Measurements from ENCODE around the gene CREG2. TPM values are rescaled to one million over a fixed set of nuclear protein-coding genes. Genes with fewer than 3 reads are reported as not detected.

The CREG2 gene
- total and polyA plus RNA-seq, 2 experiments from 2014 or later, result 0.15 to 0.22 TPM

DNA sequence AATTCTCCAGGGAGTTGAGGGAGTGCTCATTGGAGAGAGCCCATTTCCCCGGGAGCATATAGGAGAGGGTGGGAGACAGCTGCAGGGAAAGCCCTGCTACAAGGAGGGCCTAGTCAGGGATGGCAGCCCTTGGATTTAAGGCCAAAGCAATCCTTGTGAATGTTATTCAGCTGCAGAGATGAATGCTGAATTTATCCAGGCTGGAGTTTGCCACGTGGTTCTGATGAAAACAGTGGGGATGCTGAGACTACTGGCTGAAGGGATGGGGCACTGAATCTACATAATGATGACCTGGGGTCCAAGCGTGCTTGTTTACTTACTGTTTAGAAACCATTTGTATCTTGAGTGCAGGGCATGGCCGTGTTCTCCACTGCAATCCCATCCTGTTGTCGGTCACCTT lies 43.2 kb downstream of the CREG2 start:
- no peaks in the 10 kb centered on the region for H3K36me3 ChIP-seq (ENCODE audit: low read depth)
- no peak overlapping the region for H2AFZ ChIP-seq
- H3K4me3 ChIP-seq, result no peak overlapping the region
- TF ChIP-seq EZH2phosphoT487 (IDR thresholded peaks at IDR 0.05; ENCODE audit: insufficient read depth, low read depth), result no peak
- no peak for TF ChIP-seq EZH2 (IDR thresholded peaks at IDR 0.05; ENCODE audit: insufficient read depth, poor library complexity, severe bottlenecking)
- no peaks in the 10 kb centered on the region for H3K79me2 ChIP-seq (ENCODE audit: insufficient read depth)
- H3K4me1 ChIP-seq (ENCODE audit: insufficient read depth), result no peaks in the 10 kb centered on the region
- in situ Hi-C loops (cut with MboI), result no loop called here
- no peaks in the 10 kb centered on the region for H3K9me3 ChIP-seq (ENCODE audit: low read depth)
- no peaks in the 10 kb centered on the region for H3F3A ChIP-seq (ENCODE audit: insufficient read depth)
- H3K27me3 ChIP-seq (replicated peaks; ENCODE audit: insufficient read depth), result no peaks in the 10 kb centered on the region
- WGBS, 2 experiments (ENCODE audit: low coverage in 1 of 2, low lambda C conversion rate in 2 of 2, missing lambda C conversion rate in 2 of 2), result 82 to 87% methylated on average over 5 of the region's 5 CpGs
- H3K9me2 ChIP-seq (ENCODE audit: insufficient read depth), result no peaks in the 10 kb centered on the region
- no peak for DNase-seq
- H4K20me1 ChIP-seq (ENCODE audit: insufficient read depth), result no peaks in the 10 kb centered on the region
- H3K27ac ChIP-seq, result no peak overlapping the region
- no peak overlapping the region for H3K4me2 ChIP-seq (ENCODE audit: unreplicated experiment)
- no peak overlapping the region for H3K9ac ChIP-seq

DNA sequence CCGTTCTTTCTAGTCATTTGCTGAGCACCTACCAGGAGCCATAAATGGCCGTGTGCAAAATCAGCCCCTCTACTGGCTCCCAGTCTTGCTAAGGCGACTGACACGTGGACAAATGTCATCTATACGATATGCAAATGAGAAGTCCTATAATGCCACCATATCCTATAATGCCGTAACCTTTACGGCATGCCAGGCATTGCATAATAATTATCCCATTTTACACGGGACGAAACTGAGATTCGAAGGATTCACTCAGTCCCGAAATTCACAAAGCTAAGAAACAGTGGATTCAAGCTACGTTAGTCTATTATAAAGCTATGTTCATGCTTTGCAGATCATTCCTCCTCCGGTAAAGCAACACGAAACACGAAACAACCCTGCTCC lies 44.7 kb downstream of the CREG2 start:
- Histone ChIP-seq H3K4me2 (ENCODE audit: unreplicated experiment) (peak overlapping the region; percentile 84), H3F3A (ENCODE audit: insufficient read depth) (no peaks in the 10 kb centered on the region), H3K27me3 (replicated peaks; ENCODE audit: insufficient read depth) (no peaks in the 10 kb centered on the region), H3K27ac (no peak overlapping the region), H3K79me2 (ENCODE audit: insufficient read depth) (no peaks in the 10 kb centered on the region), H3K9ac (peak overlapping the region; percentile 52; the same call in 1 of the 2 replicates), H3K36me3 (ENCODE audit: low read depth) (no peaks in the 10 kb centered on the region), H3K4me1 (ENCODE audit: insufficient read depth) (no peaks in the 10 kb centered on the region), H3K9me2 (ENCODE audit: insufficient read depth) (no peaks in the 10 kb centered on the region), H3K4me3 (peak overlapping the region; percentile 66), H3K9me3 (ENCODE audit: low read depth) (no peaks in the 10 kb centered on the region), H4K20me1 (ENCODE audit: insufficient read depth) (no peaks in the 10 kb centered on the region), H2AFZ (peak overlapping the region; percentile 81)
- peak; percentile 16 for DNase-seq
- in situ Hi-C loops (cut with MboI), result no loop called here
- no peak for TF ChIP-seq EZH2 (IDR thresholded peaks at IDR 0.05; ENCODE audit: insufficient read depth, poor library complexity, severe bottlenecking)
- no peak for TF ChIP-seq EZH2phosphoT487 (IDR thresholded peaks at IDR 0.05; ENCODE audit: insufficient read depth, low read depth)
- 68 to 71% methylated on average over 15 of the region's 15 CpGs for WGBS, 2 experiments (ENCODE audit: low coverage in 1 of 2, low lambda C conversion rate in 2 of 2, missing lambda C conversion rate in 2 of 2)

DNA sequence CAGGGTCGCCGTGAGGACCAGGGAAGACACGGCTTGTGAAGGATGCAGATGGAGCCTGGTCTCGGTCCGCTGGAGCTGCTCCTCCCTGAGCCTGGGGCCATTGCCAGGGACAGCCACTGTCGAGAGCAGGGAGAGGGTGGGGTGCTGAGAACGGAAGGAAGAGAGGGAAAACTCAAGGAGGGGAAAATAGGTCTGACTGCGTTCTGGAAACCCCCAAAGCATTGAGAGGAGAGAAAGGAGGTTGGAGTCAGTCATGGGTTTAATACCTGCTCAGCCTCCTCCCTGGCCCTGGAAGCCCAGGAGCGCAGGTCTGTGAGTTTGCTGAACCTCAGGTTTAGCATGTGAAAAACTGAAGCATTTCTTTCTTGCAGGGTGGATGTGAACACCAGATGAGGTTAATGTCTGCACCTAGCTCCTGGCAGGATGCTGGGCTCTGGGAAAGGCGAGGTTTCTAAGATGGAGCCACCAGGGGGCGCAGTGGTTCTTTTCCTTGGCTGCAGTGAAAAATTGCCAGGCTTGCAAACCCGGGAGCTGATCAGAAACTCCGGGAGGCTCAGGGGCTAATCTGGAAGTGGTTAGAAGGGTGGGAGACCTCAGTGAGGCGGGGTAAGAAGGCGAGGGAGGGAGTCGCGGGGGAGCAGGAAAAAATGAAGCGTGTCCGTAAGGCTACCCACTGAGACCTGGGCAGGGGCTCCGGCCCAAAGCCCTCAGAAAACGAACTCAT lies 45.2 kb downstream of the CREG2 start:
- no peak overlapping the region for H3K27ac ChIP-seq
- H3K9me3 ChIP-seq (ENCODE audit: low read depth), result no peaks in the 10 kb centered on the region
- H3K36me3 ChIP-seq (ENCODE audit: low read depth), result no peaks in the 10 kb centered on the region
- H2AFZ ChIP-seq, result peak overlapping the region; percentile 81
- peak overlapping the region; percentile 52; the same call in 1 of the 2 replicates for H3K9ac ChIP-seq
- H3K4me2 ChIP-seq (ENCODE audit: unreplicated experiment), result peak overlapping the region; percentile 84
- in situ Hi-C loops (cut with MboI), result no loop called here
- H4K20me1 ChIP-seq (ENCODE audit: insufficient read depth), result no peaks in the 10 kb centered on the region
- peak; percentile 86 for DNase-seq
- no peaks in the 10 kb centered on the region for H3K27me3 ChIP-seq (replicated peaks; ENCODE audit: insufficient read depth)
- no peaks in the 10 kb centered on the region for H3K4me1 ChIP-seq (ENCODE audit: insufficient read depth)
- 26% methylated on average over 21 of the region's 21 CpGs for WGBS, 2 experiments (ENCODE audit: low coverage in 1 of 2, low lambda C conversion rate in 2 of 2, missing lambda C conversion rate in 2 of 2)
- peak overlapping the region; percentile 66 for H3K4me3 ChIP-seq
- no peaks in the 10 kb centered on the region for H3K9me2 ChIP-seq (ENCODE audit: insufficient read depth)
- H3F3A ChIP-seq (ENCODE audit: insufficient read depth), result no peaks in the 10 kb centered on the region
- TF ChIP-seq EZH2 (IDR thresholded peaks at IDR 0.05; ENCODE audit: insufficient read depth, poor library complexity, severe bottlenecking) (no peak), EZH2phosphoT487 (IDR thresholded peaks at IDR 0.05; ENCODE audit: insufficient read depth, low read depth) (no peak)
- H3K79me2 ChIP-seq (ENCODE audit: insufficient read depth), result no peaks in the 10 kb centered on the region

DNA sequence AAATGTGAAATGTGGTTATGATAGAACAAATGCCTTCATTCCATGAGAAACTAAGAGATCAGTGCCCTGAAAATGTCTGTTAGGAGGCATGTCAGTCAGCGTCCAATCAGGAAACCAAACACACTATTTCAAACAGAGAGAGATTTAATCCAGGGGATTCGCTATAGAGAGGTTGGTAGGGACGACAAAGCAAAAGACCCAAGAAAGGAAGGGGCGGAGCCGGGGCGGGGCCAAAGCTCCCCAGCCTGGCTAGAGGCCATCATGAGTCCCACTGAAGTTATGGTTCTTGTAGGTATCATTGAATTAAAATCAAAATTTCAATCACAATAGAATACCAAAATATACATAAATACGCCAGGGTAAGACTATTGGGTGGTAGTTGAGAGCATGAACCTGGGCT lies 45.9 kb downstream of the CREG2 start:
- Histone ChIP-seq H3K27ac (no peak overlapping the region), H3K4me2 (ENCODE audit: unreplicated experiment) (no peak overlapping the region), H3K36me3 (ENCODE audit: low read depth) (no peaks in the 10 kb centered on the region), H3K4me1 (ENCODE audit: insufficient read depth) (no peaks in the 10 kb centered on the region), H3K4me3 (no peak overlapping the region), H3K9me2 (ENCODE audit: insufficient read depth) (no peaks in the 10 kb centered on the region), H3K9me3 (ENCODE audit: low read depth) (no peaks in the 10 kb centered on the region), H3K9ac (no peak overlapping the region), H2AFZ (no peak overlapping the region), H3F3A (ENCODE audit: insufficient read depth) (no peaks in the 10 kb centered on the region), H3K79me2 (ENCODE audit: insufficient read depth) (no peaks in the 10 kb centered on the region), H3K27me3 (replicated peaks; ENCODE audit: insufficient read depth) (no peaks in the 10 kb centered on the region), H4K20me1 (ENCODE audit: insufficient read depth) (no peaks in the 10 kb centered on the region)
- WGBS, 2 experiments (ENCODE audit: low coverage in 1 of 2, low lambda C conversion rate in 2 of 2, missing lambda C conversion rate in 2 of 2), result 77 to 80% methylated on average over 7 of the region's 7 CpGs
- TF ChIP-seq EZH2 (IDR thresholded peaks at IDR 0.05; ENCODE audit: insufficient read depth, poor library complexity, severe bottlenecking) (no peak), EZH2phosphoT487 (IDR thresholded peaks at IDR 0.05; ENCODE audit: insufficient read depth, low read depth) (no peak)
- no peak for DNase-seq
- in situ Hi-C loops (cut with MboI), result no loop called here

Data from GM23248 (cell line).